Measurements from ENCODE around the gene MASP1.

GRCh38 chr3:187276397-187277128 lies 15.0 kb downstream of the MASP1 start:
- TF ChIP-seq, protein P1, sequence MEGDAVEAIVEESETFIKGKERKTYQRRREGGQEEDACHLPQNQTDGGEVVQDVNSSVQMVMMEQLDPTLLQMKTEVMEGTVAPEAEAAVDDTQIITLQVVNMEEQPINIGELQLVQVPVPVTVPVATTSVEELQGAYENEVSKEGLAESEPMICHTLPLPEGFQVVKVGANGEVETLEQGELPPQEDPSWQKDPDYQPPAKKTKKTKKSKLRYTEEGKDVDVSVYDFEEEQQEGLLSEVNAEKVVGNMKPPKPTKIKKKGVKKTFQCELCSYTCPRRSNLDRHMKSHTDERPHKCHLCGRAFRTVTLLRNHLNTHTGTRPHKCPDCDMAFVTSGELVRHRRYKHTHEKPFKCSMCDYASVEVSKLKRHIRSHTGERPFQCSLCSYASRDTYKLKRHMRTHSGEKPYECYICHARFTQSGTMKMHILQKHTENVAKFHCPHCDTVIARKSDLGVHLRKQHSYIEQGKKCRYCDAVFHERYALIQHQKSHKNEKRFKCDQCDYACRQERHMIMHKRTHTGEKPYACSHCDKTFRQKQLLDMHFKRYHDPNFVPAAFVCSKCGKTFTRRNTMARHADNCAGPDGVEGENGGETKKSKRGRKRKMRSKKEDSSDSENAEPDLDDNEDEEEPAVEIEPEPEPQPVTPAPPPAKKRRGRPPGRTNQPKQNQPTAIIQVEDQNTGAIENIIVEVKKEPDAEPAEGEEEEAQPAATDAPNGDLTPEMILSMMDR (IDR thresholded peaks at IDR 0.05), result no peak
- no peak for TF ChIP-seq POLR2AphosphoS5 (IDR thresholded peaks at IDR 0.05; ENCODE audit: low read depth, low read length)
